MM.1S (cell line): ENCODE measurements around the gene PPP6R2.

ENCODE experiments used
- DNase-seq: peaks from one replicate; pipeline ENCODE4 v3.0.0-alpha.2; 2015
- H2AFZ ChIP-seq: fragments of 300-600 bp; sonication (generic); 2 replicates; pipeline ENCODE4 v1.6.0; 2016; ENCODE audit warnings: antibody characterized with exemption, low read length
- H3F3A ChIP-seq: fragments of 300-600 bp; sonication (generic); 2 replicates; pipeline ENCODE4 v1.6.1; 2016; ENCODE audit warnings: mild to moderate bottlenecking, antibody characterized with exemption, low read length, moderate library complexity, mixed read lengths; ENCODE audit not compliant: insufficient read depth
- H3K27ac ChIP-seq: fragments of 300-600 bp; sonication (generic); 2 replicates; pipeline ENCODE4 v1.5.1; 2016; ENCODE audit warnings: mild to moderate bottlenecking, low read length
- H3K27me3 ChIP-seq: fragments of 300-600 bp; sonication (generic); replicated peaks from 2 replicates; pipeline ENCODE4 v1.6.0; 2016; ENCODE audit warnings: low read length; ENCODE audit not compliant: insufficient read depth
- H3K36me3 ChIP-seq: fragments of 300-600 bp; sonication (generic); replicated peaks from 2 replicates; pipeline ENCODE4 v1.6.1; 2016; ENCODE audit warnings: mild to moderate bottlenecking, low read length, mixed read lengths; ENCODE audit not compliant: insufficient read depth
- H3K4me1 ChIP-seq: fragments of 300-600 bp; sonication (generic); 2 replicates; pipeline ENCODE4 v1.6.1; 2016; ENCODE audit warnings: low read length, mixed read lengths
- H3K4me2 ChIP-seq: fragments of 300-600 bp; sonication (generic); 2 replicates; pipeline ENCODE4 v1.6.0; 2016; ENCODE audit warnings: low read depth, low read length
- H3K4me3 ChIP-seq: fragments of 300-600 bp; sonication (generic); 2 replicates; pipeline ENCODE4 v1.5.1; 2016; ENCODE audit warnings: low read length, mixed read lengths
- H3K79me2 ChIP-seq: fragments of 300-600 bp; sonication (generic); 2 replicates; pipeline ENCODE4 v1.6.1; 2016; ENCODE audit warnings: mixed run types, low read length, mixed read lengths
- H3K9ac ChIP-seq: fragments of 300-600 bp; sonication (generic); 2 replicates; pipeline ENCODE4 v1.6.1; 2016; ENCODE audit warnings: low read length, mixed read lengths
- H3K9me2 ChIP-seq: fragments of 300-600 bp; sonication (generic); replicated peaks from 2 replicates; pipeline ENCODE4 v1.6.1; 2016; ENCODE audit warnings: mild to moderate bottlenecking, low read length, mixed read lengths; ENCODE audit not compliant: insufficient read depth
- H3K9me3 ChIP-seq: fragments of 300-600 bp; sonication (generic); replicated peaks from 2 replicates; pipeline ENCODE4 v1.6.1; 2016; ENCODE audit warnings: mild to moderate bottlenecking, low read length, mixed read lengths; ENCODE audit not compliant: insufficient read depth
- H4K20me1 ChIP-seq: fragments of 300-600 bp; sonication (generic); 2 replicates; pipeline ENCODE4 v1.6.1; 2016; ENCODE audit warnings: mild to moderate bottlenecking, low read length, moderate library complexity, mixed read lengths; ENCODE audit not compliant: insufficient read depth
- CTCF ChIP-seq: fragments of 300-600 bp; sonication (generic); IDR thresholded peaks from 2 replicates; pipeline ENCODE4 v1.5.1; 2016; ENCODE audit warnings: antibody characterized with exemption, low read length, mixed read lengths
- EZH2 ChIP-seq: fragments of 300-600 bp; sonication (generic); optimal IDR thresholded peaks from 2 replicates; pipeline ENCODE3; 2017; ENCODE audit warnings: low read depth, mild to moderate bottlenecking, antibody characterized with exemption, low read length, mixed read lengths
- EZH2phosphoT487 ChIP-seq: fragments of 300-600 bp; sonication (generic); IDR thresholded peaks from 2 replicates; pipeline ENCODE4 v1.6.1; 2018; ENCODE audit warnings: antibody characterized with exemption, low read length

PPP6R2 gene

GRCh38 chr22:50420581-50420980 is 77.5 kb downstream of the PPP6R2 start:
- Histone ChIP-seq H3K4me3 (no peak overlapping the region), H3F3A (no peaks in the 10 kb centered on the region), H3K9ac (no peak overlapping the region), H2AFZ (no peak overlapping the region), H3K4me1 (no peaks in the 10 kb centered on the region), H3K9me2 (no peaks in the 10 kb centered on the region), H4K20me1 (no peaks in the 10 kb centered on the region), H3K27me3 (no peaks in the 10 kb centered on the region), H3K9me3 (no peaks in the 10 kb centered on the region), H3K36me3 (no peaks in the 10 kb centered on the region), H3K27ac (no peak overlapping the region), H3K79me2 (no peaks in the 10 kb centered on the region), H3K4me2 (no peak overlapping the region)
- no peak for TF ChIP-seq EZH2
- TF ChIP-seq EZH2phosphoT487: no peak
- TF ChIP-seq CTCF: no peak
- DNase-seq: no peak

GRCh38 chr22:50422046-50422445 is 78.9 kb downstream of the PPP6R2 start:
- TF ChIP-seq CTCF (no peak), EZH2 (no peak), EZH2phosphoT487 (no peak)
- H3K4me3 ChIP-seq: no peak overlapping the region
- no peaks in the 10 kb centered on the region for H3F3A ChIP-seq
- H3K9ac ChIP-seq: no peak overlapping the region
- H2AFZ ChIP-seq: no peak overlapping the region
- DNase-seq: no peak
- H3K4me2 ChIP-seq: no peak overlapping the region
- no peaks in the 10 kb centered on the region for H3K9me3 ChIP-seq
- H3K27me3 ChIP-seq: no peaks in the 10 kb centered on the region
- H3K36me3 ChIP-seq: no peaks in the 10 kb centered on the region
- H3K79me2 ChIP-seq: no peaks in the 10 kb centered on the region
- no peaks in the 10 kb centered on the region for H3K9me2 ChIP-seq
- H3K4me1 ChIP-seq: no peaks in the 10 kb centered on the region
- H4K20me1 ChIP-seq: no peaks in the 10 kb centered on the region
- no peak overlapping the region for H3K27ac ChIP-seq

- no peaks in the 10 kb centered on the region for H3K79me2 ChIP-seq
- no peak overlapping the region for H2AFZ ChIP-seq
- no peaks in the 10 kb centered on the region for H3F3A ChIP-seq
- H3K4me1 ChIP-seq: no peaks in the 10 kb centered on the region
- H3K4me3 ChIP-seq: no peak overlapping the region
- H3K9me2 ChIP-seq: no peaks in the 10 kb centered on the region
- H4K20me1 ChIP-seq: no peaks in the 10 kb centered on the region
- no peak overlapping the region for H3K4me2 ChIP-seq
- H3K9ac ChIP-seq: no peak overlapping the region
- TF ChIP-seq EZH2 (no peak), EZH2phosphoT487 (no peak), CTCF (no peak)
- no peaks in the 10 kb centered on the region for H3K36me3 ChIP-seq
- no peak overlapping the region for H3K27ac ChIP-seq
- H3K9me3 ChIP-seq: no peaks in the 10 kb centered on the region
- no peaks in the 10 kb centered on the region for H3K27me3 ChIP-seq
- DNase-seq: no peak
Observed at GRCh38 chr22:50422961-50423815, 80.1 kb downstream of the PPP6R2 start.
